ENCODE measurements around the gene FBXO45. TPM values are rescaled to one million over a fixed set of nuclear protein-coding genes. Genes with fewer than 3 reads are reported as not detected.

FBXO45 gene
- total and polyA plus RNA-seq, 9 of the 15 experiments (the other 6 are each of a cell fraction or from before 2014, with no cell fraction given), result 15.2 to 52.8 (median 37.0) TPM

GRCh38 chr3:196611761-196612483 is 43.5 kb downstream of the FBXO45 start (continued):
- TF ChIP-seq THAP12 (CRISPR knock-in tag; IDR thresholded peaks at IDR 0.05) (no peak), ZNF133 (CRISPR knock-in tag; IDR thresholded peaks at IDR 0.05) (no peak), ELK1 (CRISPR knock-in tag; IDR thresholded peaks at IDR 0.05) (no peak), ZNF3 (CRISPR knock-in tag; IDR thresholded peaks at IDR 0.05) (no peak), NR2C2 (CRISPR knock-in tag; IDR thresholded peaks at IDR 0.05) (no peak), NR2C2 (tag; IDR thresholded peaks at IDR 0.05) (peak; percentile 63), TEAD4 (IDR thresholded peaks at IDR 0.05; ENCODE audit: low read length) (peak; percentile 50; the same call in 1 of the 2 replicates), TEAD4 (CRISPR knock-in tag; IDR thresholded peaks at IDR 0.05; ENCODE audit: borderline replicate concordance) (no peak), ZNF75A (CRISPR knock-in tag; IDR thresholded peaks at IDR 0.05) (no peak), ATF7 (IDR thresholded peaks at IDR 0.05) (0 out of 2 replicates have a peak, but pooled peaks have one; percentile 30), NR2C1 (IDR thresholded peaks at IDR 0.05) (no peak), NR2C1 (tag; IDR thresholded peaks at IDR 0.05) (peak; percentile 51; the same call in 1 of the 2 replicates), ARID1B (IDR thresholded peaks at IDR 0.05) (peak; percentile 63), SMAD4 (CRISPR knock-in tag; conservative IDR thresholded peaks at IDR 0.05) (peak; percentile 58; the same call in 1 of the 2 replicates), HMBOX1 (IDR thresholded peaks at IDR 0.05) (peak; percentile 41), STAG1 (CRISPR knock-in tag; IDR thresholded peaks at IDR 0.05; ENCODE audit: borderline replicate concordance) (peak; percentile 32; the same call in 1 of the 2 replicates)
